Stomach smooth muscle (tissue), 2 donors: ENCODE results near the gene MTRR.
"Not testable (repeated sequence)": the region's sequence is repeated elsewhere in the genome, so short reads cannot be mapped to it uniquely, and the experiment has no call there.

Experiments used
- H3K27ac ChIP-seq: one replicate; pipeline ENCODE4 v1.7.0; 2013; ENCODE audit warnings: mild to moderate bottlenecking, low read length, inconsistent platforms
- H3K27me3 ChIP-seq, 2 donors: one replicate each; pipeline ENCODE4 v1.7.0; 2013; ENCODE audit warnings: low read length in 2 of 2; ENCODE audit not compliant: insufficient read depth in 2 of 2, control insufficient read depth in 1 of 2
- H3K36me3 ChIP-seq, 2 donors: one replicate each; pipeline ENCODE4 v1.7.0; 2013; ENCODE audit warnings: low read length in 2 of 2; ENCODE audit not compliant: control insufficient read depth in 2 of 2, insufficient read depth in 2 of 2
- H3K4me1 ChIP-seq: one replicate; pipeline ENCODE4 v1.7.0; 2013; ENCODE audit warnings: low read length; ENCODE audit not compliant: control insufficient read depth, insufficient read depth
- H3K4me3 ChIP-seq, 2 donors: one replicate each; pipeline ENCODE4 v1.7.0; 2013; ENCODE audit warnings: low read length in 2 of 2
- H3K9ac ChIP-seq, 2 donors: one replicate each; pipeline ENCODE4 v1.7.0; 2013; ENCODE audit warnings: low read length in 2 of 2, mild to moderate bottlenecking in 1 of 2
- H3K9me3 ChIP-seq, 2 donors: one replicate each; pipeline ENCODE4 v1.7.0; 2013; ENCODE audit warnings: low read length in 2 of 2; ENCODE audit not compliant: control insufficient read depth in 2 of 2
- donor health status: healthy.
- donor health status: Pancreatic carcinoma.

MTRR gene

GRCh38 chr5:7894860-7895259 is 25.9 kb downstream of the MTRR start:
- Histone ChIP-seq H3K9me3 (no peaks in the 10 kb centered on the region), H3K27me3 (no peaks in the 10 kb centered on the region), H3K36me3 (peaks cover 43 to 51% of the 10 kb centered on the region in 2 donors), H3K4me1 (no peaks in the 10 kb centered on the region), H3K9ac (no peak overlapping the region), H3K4me3 (no peak overlapping the region), H3K27ac (no peak overlapping the region)

- Histone ChIP-seq H3K4me1 (no peaks in the 10 kb centered on the region), H3K4me3 (no peak overlapping the region), H3K9me3 (no peaks in the 10 kb centered on the region), H3K27me3 (no peaks in the 10 kb centered on the region), H3K36me3 (peaks cover 39 to 47% of the 10 kb centered on the region in 2 donors), H3K9ac (no peak overlapping the region), H3K27ac (no peak overlapping the region)
Observed at GRCh38 chr5:7897014-7897600, 28.2 kb downstream of the MTRR start.

- peaks cover 19 to 37% of the 10 kb centered on the region in 2 donors for H3K36me3 ChIP-seq
- H3K27me3 ChIP-seq, result no peaks in the 10 kb centered on the region
- H3K27ac ChIP-seq, result no peak overlapping the region
- no peak overlapping the region for H3K4me3 ChIP-seq
- no peak overlapping the region for H3K9ac ChIP-seq
- H3K9me3 ChIP-seq, result no peaks in the 10 kb centered on the region
- H3K4me1 ChIP-seq, result no peaks in the 10 kb centered on the region
Observed at GRCh38 chr5:7902201-7902600, 33.3 kb downstream of the MTRR start.

GRCh38 chr5:7902666-7903625 is 34.0 kb downstream of the MTRR start:
- no peak overlapping the region for H3K9ac ChIP-seq
- no peaks in the 10 kb centered on the region for H3K4me1 ChIP-seq
- H3K27ac ChIP-seq, result no peak overlapping the region
- no peaks in the 10 kb centered on the region for H3K27me3 ChIP-seq
- H3K36me3 ChIP-seq, result peaks cover 18 to 30% of the 10 kb centered on the region in 2 donors
- H3K4me3 ChIP-seq, result no peak overlapping the region
- H3K9me3 ChIP-seq, result no peaks in the 10 kb centered on the region

GRCh38 chr5:7904170-7904569 is 35.2 kb downstream of the MTRR start:
- Histone ChIP-seq H3K27ac (no peak overlapping the region), H3K9me3 (peaks cover 0 to 4% of the 10 kb centered on the region in 2 donors), H3K4me3 (no peak overlapping the region), H3K4me1 (no peaks in the 10 kb centered on the region), H3K36me3 (peaks cover 9 to 23% of the 10 kb centered on the region in 2 donors), H3K9ac (no peak overlapping the region), H3K27me3 (no peaks in the 10 kb centered on the region)

GRCh38 chr5:7907612-7908011 is 38.7 kb downstream of the MTRR start:
- Histone ChIP-seq H3K9ac (no peak overlapping the region), H3K36me3 (peaks cover 3 to 12% of the 10 kb centered on the region in 2 donors)

GRCh38 chr5:7908317-7908716 is 39.4 kb downstream of the MTRR start:
- Histone ChIP-seq H3K4me1 (no peaks in the 10 kb centered on the region), H3K4me3 (no peak overlapping the region), H3K36me3 (peaks cover 3 to 8% of the 10 kb centered on the region in 2 donors), H3K27me3 (no peaks in the 10 kb centered on the region), H3K9me3 (peaks cover 0 to 4% of the 10 kb centered on the region in 2 donors), H3K9ac (no peak overlapping the region), H3K27ac (no peak overlapping the region)

More at GRCh38 chr5:7907612-7908011, 38.7 kb downstream of the MTRR start:
- H3K4me3 ChIP-seq, result no peak overlapping the region
- H3K27me3 ChIP-seq, result no peaks in the 10 kb centered on the region
- no peak overlapping the region for H3K27ac ChIP-seq
- no peaks in the 10 kb centered on the region for H3K4me1 ChIP-seq
- H3K9me3 ChIP-seq, result peaks cover 0 to 4% of the 10 kb centered on the region in 2 donors

- Histone ChIP-seq H3K36me3 (peaks cover 3 to 4% of the 10 kb centered on the region in 2 donors), H3K27ac (no peak overlapping the region), H3K27me3 (no peaks in the 10 kb centered on the region), H3K9me3 (peaks cover 0 to 4% of the 10 kb centered on the region in 2 donors), H3K4me3 (no peak overlapping the region), H3K4me1 (no peaks in the 10 kb centered on the region), H3K9ac (no peak overlapping the region)
Observed at GRCh38 chr5:7910738-7911428, 41.9 kb downstream of the MTRR start.

GRCh38 chr5:7911429-7911771 is 42.5 kb downstream of the MTRR start:
- H3K27ac ChIP-seq, H3K9ac ChIP-seq, H3K27me3 ChIP-seq, H3K9me3 ChIP-seq, H3K4me3 ChIP-seq, H3K36me3 ChIP-seq, H3K4me1 ChIP-seq: not testable (repeated sequence)

- Histone ChIP-seq H3K9ac (no peak overlapping the region), H3K36me3 (no peaks in the 10 kb centered on the region), H3K4me1 (no peaks in the 10 kb centered on the region), H3K4me3 (no peak overlapping the region), H3K27me3 (no peaks in the 10 kb centered on the region), H3K9me3 (no peaks in the 10 kb centered on the region), H3K27ac (no peak overlapping the region)
Observed at GRCh38 chr5:7916171-7916804, 47.3 kb downstream of the MTRR start.
